Body of pancreas (tissue), 4 donors: Measurements from ENCODE around the gene ETFA. TPM values are rescaled to one million over a fixed set of nuclear protein-coding genes. Genes with fewer than 3 reads are reported as not detected.

ENCODE experiments used
- ATAC-seq: fragments of 150-250 bp; one replicate; pipeline ENCODE4 v1.9.1; 2016
- DNase-seq, 4 donors: peaks; one replicate each; pipeline ENCODE4 v3.0.0-alpha.2; 2019
- H3K27ac ChIP-seq, 4 donors: fragments of 200-600 bp; sonication (generic); 1 replicate in 3 of 4; 2 replicates in 1 of 4; pipeline versions ENCODE4 v1.5.1 to v1.6.1; 2016 to 2019; ENCODE audit warnings: mild to moderate bottlenecking in 1 of 4, mixed read lengths in 1 of 4, moderate library complexity in 1 of 4
- H3K27me3 ChIP-seq, 2 donors: fragments of 200-600 bp; sonication (generic); one replicate each; pipeline ENCODE4 v1.6.0; 2016; ENCODE audit warnings: mild to moderate bottlenecking in 1 of 2
- H3K36me3 ChIP-seq, 2 donors: fragments of 200-600 bp; sonication (generic); replicated peaks in 1 of 2; 2 replicates each; pipeline ENCODE4 v1.5.1; 2016; ENCODE audit warnings: low read depth in 2 of 2; ENCODE audit not compliant: insufficient read depth in 1 of 2
- H3K4me1 ChIP-seq: fragments of 200-600 bp; sonication (generic); one replicate; pipeline ENCODE4 v1.6.0; 2016
- H3K4me3 ChIP-seq, 2 donors: fragments of 200-600 bp; sonication (generic); 1 replicate in 1 of 2; 2 replicates in 1 of 2; pipeline ENCODE4 v1.5.1; 2016 to 2019
- H3K9me3 ChIP-seq, 3 donors: fragments of 200-600 bp; sonication (generic); 1 replicate in 2 of 3; 2 replicates in 1 of 3; pipeline ENCODE4 v1.5.1; 2016
- POLR2A ChIP-seq, 3 donors: fragments of 450-650 bp; IDR thresholded peaks; one replicate each; pipeline ENCODE4 v1.6.1; 2016; ENCODE audit warnings: antibody characterized with exemption in 3 of 3, mild to moderate bottlenecking in 2 of 3
- WGBS, 2 donors: methylation state at CpG; one replicate each; pipeline ENCODE4 v1.1.5; 2017; 5-methylcytosine and 5-hydroxymethylcytosine counted together
- intact Hi-C: fragments of 100-400 bp; cut with DNase I; formaldehyde crosslinking; loops from one replicate; pipeline ENCODE4 v1.15.1; 2023
- total RNA-seq, 2 donors: library from RNA; depleted of rRNA; stranded (reverse); fragments of >200 nt; gene quantifications; one replicate each; pipeline ENCODE4 v1.1.0, GENCODE V29; 2016
- TF ChIP-seq, protein P1 (sequence below), 7 experiments: fragments of 450-650 bp in 4 of 7; fragments of 200-600 bp in 3 of 7; sonication (generic) in 3 of 7; IDR thresholded peaks; one replicate each; pipeline ENCODE4 v1.5.1; 2016 to 2019; ENCODE audit warnings: antibody characterized with exemption in 7 of 7

The ETFA gene
- total RNA-seq, 2 donors from 2014 or later = 38.6 to 62.8 TPM

- no peaks in the 10 kb centered on the region for H3K27me3 ChIP-seq
- ATAC-seq = no peak
- DNase-seq = no peak
- intact Hi-C loops = no loop called here
- WGBS, 2 donors = 29 to 46% methylated on average over 12 of the region's 12 CpGs
- peaks cover 14% of the 10 kb centered on the region for H3K4me1 ChIP-seq
- no peak overlapping the region for H3K4me3 ChIP-seq
- H3K27ac ChIP-seq = no peak overlapping the region
- no peaks in the 10 kb centered on the region for H3K9me3 ChIP-seq
- H3K36me3 ChIP-seq = no peaks in the 10 kb centered on the region
- TF ChIP-seq, protein P1, sequence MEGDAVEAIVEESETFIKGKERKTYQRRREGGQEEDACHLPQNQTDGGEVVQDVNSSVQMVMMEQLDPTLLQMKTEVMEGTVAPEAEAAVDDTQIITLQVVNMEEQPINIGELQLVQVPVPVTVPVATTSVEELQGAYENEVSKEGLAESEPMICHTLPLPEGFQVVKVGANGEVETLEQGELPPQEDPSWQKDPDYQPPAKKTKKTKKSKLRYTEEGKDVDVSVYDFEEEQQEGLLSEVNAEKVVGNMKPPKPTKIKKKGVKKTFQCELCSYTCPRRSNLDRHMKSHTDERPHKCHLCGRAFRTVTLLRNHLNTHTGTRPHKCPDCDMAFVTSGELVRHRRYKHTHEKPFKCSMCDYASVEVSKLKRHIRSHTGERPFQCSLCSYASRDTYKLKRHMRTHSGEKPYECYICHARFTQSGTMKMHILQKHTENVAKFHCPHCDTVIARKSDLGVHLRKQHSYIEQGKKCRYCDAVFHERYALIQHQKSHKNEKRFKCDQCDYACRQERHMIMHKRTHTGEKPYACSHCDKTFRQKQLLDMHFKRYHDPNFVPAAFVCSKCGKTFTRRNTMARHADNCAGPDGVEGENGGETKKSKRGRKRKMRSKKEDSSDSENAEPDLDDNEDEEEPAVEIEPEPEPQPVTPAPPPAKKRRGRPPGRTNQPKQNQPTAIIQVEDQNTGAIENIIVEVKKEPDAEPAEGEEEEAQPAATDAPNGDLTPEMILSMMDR (IDR thresholded peaks at IDR 0.05) = no peak
- TF ChIP-seq POLR2A (IDR thresholded peaks at IDR 0.05) = no peak
These were observed 121.2 kb downstream of the ETFA start for GRCh38 chr15:76190070-76190564.

DNA sequence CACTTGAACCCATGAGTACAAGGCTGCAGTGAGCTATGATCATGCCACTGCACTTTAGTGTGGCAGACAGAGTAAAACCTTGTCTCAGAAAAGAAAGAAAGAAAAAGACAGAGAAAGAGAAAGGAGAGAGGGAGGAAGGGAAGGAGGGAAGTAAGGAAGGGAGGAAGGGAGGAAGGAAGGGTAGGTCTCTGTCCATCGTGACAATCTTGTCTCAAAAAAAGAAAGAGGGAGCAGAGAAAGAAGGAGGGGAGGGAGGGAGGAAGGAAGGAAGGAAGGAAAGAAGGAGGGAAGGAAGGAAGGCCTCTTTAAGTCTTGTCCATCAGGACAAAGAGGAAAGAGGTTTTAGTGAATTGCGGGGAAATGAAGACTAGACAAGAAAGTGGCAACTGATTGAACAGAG is 122.2 kb downstream of the ETFA start:
- Histone ChIP-seq H3K27me3 (no peaks in the 10 kb centered on the region), H3K36me3 (no peaks in the 10 kb centered on the region), H3K27ac (no peak overlapping the region), H3K9me3 (no peaks in the 10 kb centered on the region), H3K4me1 (peaks cover 14% of the 10 kb centered on the region), H3K4me3 (no peak overlapping the region)
- TF ChIP-seq, protein P1 (IDR thresholded peaks at IDR 0.05) = no peak
- no peak for TF ChIP-seq POLR2A (IDR thresholded peaks at IDR 0.05)
- ATAC-seq (no peak), DNase-seq (no peak)
- intact Hi-C loops = no loop called here
- WGBS, 2 donors = 62 to 85% methylated on average over 2 of the region's 2 CpGs

DNA sequence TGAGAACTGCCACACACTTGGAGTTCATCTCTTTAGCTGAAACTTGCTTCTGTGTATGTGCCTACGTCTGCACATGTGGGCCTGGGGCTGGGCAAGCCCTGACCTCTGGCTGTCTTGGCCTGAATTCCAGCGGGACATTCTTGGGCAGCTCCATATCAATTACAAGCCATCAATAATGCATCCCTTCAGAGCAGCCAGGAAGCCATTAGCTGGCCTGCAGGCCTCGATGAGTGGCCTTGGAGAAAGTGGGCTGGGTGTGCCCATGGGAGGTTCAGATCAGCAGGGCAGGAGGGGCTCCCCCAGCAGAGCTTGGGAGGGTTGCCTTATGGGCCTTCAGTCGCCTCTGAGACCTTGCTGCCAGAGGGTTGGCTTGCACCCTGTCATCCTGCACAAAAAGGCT is 124.1 kb downstream of the ETFA start:
- Histone ChIP-seq H3K36me3 (no peaks in the 10 kb centered on the region), H3K4me3 (no peak overlapping the region), H3K27ac (no peak overlapping the region), H3K9me3 (no peaks in the 10 kb centered on the region), H3K27me3 (no peaks in the 10 kb centered on the region), H3K4me1 (peaks cover 14% of the 10 kb centered on the region)
- 64 to 90% methylated on average over 3 of the region's 4 CpGs for WGBS, 2 donors
- intact Hi-C loops = no loop called here
- no peak for DNase-seq
- TF ChIP-seq POLR2A (IDR thresholded peaks at IDR 0.05) = no peak
- TF ChIP-seq, protein P1 (IDR thresholded peaks at IDR 0.05) = no peak
- ATAC-seq = no peak

GRCh38 chr15:76185716-76186115 is 125.6 kb downstream of the ETFA start:
- DNase-seq (peak in 2 of 4 donors; percentile 34 to 37), ATAC-seq (peak; percentile 54)
- H3K27me3 ChIP-seq = no peaks in the 10 kb centered on the region
- H3K4me1 ChIP-seq = peaks cover 7% of the 10 kb centered on the region
- no peak overlapping the region for H3K27ac ChIP-seq
- no peaks in the 10 kb centered on the region for H3K36me3 ChIP-seq
- 55 to 64% methylated on average over 3 of the region's 3 CpGs for WGBS, 2 donors
- intact Hi-C loops = no loop called here
- H3K4me3 ChIP-seq = no peak overlapping the region
- TF ChIP-seq, protein P1 (IDR thresholded peaks at IDR 0.05) = peak in 6 of 7 experiments; percentile 23 to 46 (median 34)
- no peak for TF ChIP-seq POLR2A (IDR thresholded peaks at IDR 0.05)
- H3K9me3 ChIP-seq = no peaks in the 10 kb centered on the region

GRCh38 chr15:76184650-76185035 is 126.6 kb downstream of the ETFA start:
- DNase-seq (no peak), ATAC-seq (no peak)
- Histone ChIP-seq H3K9me3 (no peaks in the 10 kb centered on the region), H3K4me3 (no peak overlapping the region), H3K4me1 (no peaks in the 10 kb centered on the region), H3K27ac (no peak overlapping the region), H3K36me3 (no peaks in the 10 kb centered on the region), H3K27me3 (no peaks in the 10 kb centered on the region)
- intact Hi-C loops = no loop called here
- no peak for TF ChIP-seq POLR2A (IDR thresholded peaks at IDR 0.05)
- TF ChIP-seq, protein P1 (IDR thresholded peaks at IDR 0.05) = no peak
- WGBS, 2 donors = 81 to 85% methylated on average over 9 to 13 of the region's 13 CpGs
